Transverse colon (tissue), 4 donors: Measurements from ENCODE around the gene POLD2. TPM values are rescaled to one million over a fixed set of nuclear protein-coding genes. Genes with fewer than 3 reads are reported as not detected.
A peak's percentile ranks its signal among the peaks of the same experiment; 100 is the strongest.

Source experiments
- DNase-seq: peaks from one replicate; pipeline ENCODE4 v3.0.0-alpha.2; 2019
- H3K27ac ChIP-seq, 4 donors: fragments of 200-600 bp; sonication (generic); 2 replicates each; pipeline ENCODE4 v1.5.1; 2016 to 2018; ENCODE audit warnings: inconsistent platforms in 4 of 4
- H3K27me3 ChIP-seq: fragments of 200-600 bp; sonication (generic); 2 replicates; pipeline ENCODE4 v1.5.1; 2017; ENCODE audit warnings: inconsistent platforms
- H3K36me3 ChIP-seq, 4 donors: fragments of 200-600 bp; sonication (generic); 2 replicates each; pipeline ENCODE4 v1.5.1; 2017 to 2019; ENCODE audit warnings: inconsistent platforms in 4 of 4
- H3K4me1 ChIP-seq, 4 donors: fragments of 200-600 bp; sonication (generic); 2 replicates each; pipeline ENCODE4 v1.5.1; 2017 to 2020; ENCODE audit warnings: inconsistent platforms in 4 of 4
- H3K4me3 ChIP-seq, 4 donors: fragments of 200-600 bp; sonication (generic); 1 replicate in 1 of 4; 2 replicates in 3 of 4; pipeline versions ENCODE4 v1.5.1 to v1.6.1; 2017 to 2019; ENCODE audit warnings: inconsistent platforms in 4 of 4
- H3K9me3 ChIP-seq, 2 donors: fragments of 200-600 bp; sonication (generic); 2 replicates each; pipeline ENCODE4 v1.5.1; 2017 to 2019; ENCODE audit warnings: inconsistent platforms in 2 of 2
- EP300 ChIP-seq: sonication (generic); formaldehyde crosslinking; IDR thresholded peaks from one replicate; pipeline ENCODE4 v1.6.1; 2017; ENCODE audit warnings: antibody characterized with exemption, low read depth
- POLR2A ChIP-seq: fragments of 450-650 bp; IDR thresholded peaks from one replicate; pipeline ENCODE4 v1.6.1; 2016; ENCODE audit warnings: antibody characterized with exemption, mild to moderate bottlenecking, moderate library complexity
- POLR2AphosphoS5 ChIP-seq, 3 donors: sonication (generic); formaldehyde crosslinking; IDR thresholded peaks; one replicate each; pipeline ENCODE4 v1.6.1; 2016; ENCODE audit warnings: antibody characterized with exemption in 3 of 3
- WGBS, 2 donors: methylation state at CpG; one replicate each; pipeline ENCODE4 v1.1.5; 2018; ENCODE audit warnings: low coverage in 1 of 2; 5-methylcytosine and 5-hydroxymethylcytosine counted together
- in situ Hi-C, 4 donors: fragments of 200-750 bp; cut with MboI; loops; one replicate each; pipeline versions ENCODE4 v1.15.0 to v1.15.1; 2017; ENCODE audit warnings: low sequenced_read_pairs in 3 of 4, low pct_ligation_motif_present in 1 of 4, low pct_unique_long_range_greater_than_20kb in 1 of 4
- intact Hi-C: fragments of 100-400 bp; cut with DNase I; formaldehyde crosslinking; loops from one replicate; pipeline ENCODE4 v1.15.1; 2023; ENCODE audit warnings: low total_unique reads
- total RNA-seq, 4 donors: library from RNA; depleted of rRNA; stranded (reverse); fragments of >200 nt; gene quantifications; one replicate each; pipeline ENCODE4 v1.1.0, GENCODE V29; 2016
- TF ChIP-seq, protein P1 (sequence below), 5 experiments: fragments of 200-600 bp in 3 of 5; fragments of 450-650 bp in 2 of 5; sonication (generic) in 3 of 5; IDR thresholded peaks; 1 replicate in 2 of 5; 2 replicates in 3 of 5; pipeline ENCODE4 v1.5.1; 2016 to 2017; ENCODE audit warnings: antibody characterized with exemption in 5 of 5, inconsistent platforms in 3 of 5, mild to moderate bottlenecking in 2 of 5, moderate library complexity in 1 of 5

Gene POLD2
- total RNA-seq, 4 donors from 2014 or later, result 20.1 to 32.7 (median 22.7) TPM

DNA sequence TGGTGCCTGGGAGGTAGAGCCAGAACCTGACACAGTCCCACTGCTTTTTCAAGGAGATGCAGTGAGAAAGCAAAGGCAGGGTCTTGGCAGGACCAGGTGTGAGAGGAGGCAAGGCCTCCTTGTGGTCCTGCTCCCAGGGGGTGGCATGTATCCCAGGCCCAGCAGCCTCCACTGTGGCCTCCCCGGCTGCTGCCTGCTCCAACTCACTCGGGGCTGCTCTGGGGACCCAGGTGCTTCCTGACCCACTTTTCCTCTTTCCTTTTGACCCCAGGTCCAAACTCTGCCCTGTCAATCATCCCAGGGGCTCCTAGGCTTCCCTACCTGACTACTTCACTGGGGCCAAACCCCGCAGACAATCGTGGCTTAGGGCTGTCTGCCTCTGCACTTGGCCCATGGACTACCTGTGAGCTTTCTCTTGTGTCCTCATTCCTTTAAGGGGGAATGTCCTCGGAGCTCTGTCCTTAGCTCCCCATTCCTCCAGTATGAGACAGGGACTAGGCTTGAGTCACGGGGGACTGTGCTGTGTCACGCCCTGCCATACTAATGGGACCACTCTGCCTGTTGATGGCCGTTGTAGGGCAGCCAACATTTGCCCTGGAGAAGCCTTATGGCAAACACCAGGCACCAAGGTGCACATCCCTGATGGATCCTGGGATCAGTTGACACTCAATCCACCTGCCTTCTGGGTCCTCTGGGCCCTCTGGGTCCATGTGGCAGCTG is 20.3 kb downstream of the POLD2 start:
- Histone ChIP-seq H3K27ac (peak overlapping the region; percentile 27 to 92 (median 86)), H3K27me3 (peaks cover 26% of the 10 kb centered on the region), H3K36me3 (no peaks in the 10 kb centered on the region), H3K4me3 (no peak overlapping the region), H3K4me1 (peaks cover 0 to 12% (median 2%) of the 10 kb centered on the region in 4 donors), H3K9me3 (no peaks in the 10 kb centered on the region)
- 62 to 77% methylated on average over 2 to 6 of the region's 8 CpGs for WGBS, 2 donors
- TF ChIP-seq, protein P1, sequence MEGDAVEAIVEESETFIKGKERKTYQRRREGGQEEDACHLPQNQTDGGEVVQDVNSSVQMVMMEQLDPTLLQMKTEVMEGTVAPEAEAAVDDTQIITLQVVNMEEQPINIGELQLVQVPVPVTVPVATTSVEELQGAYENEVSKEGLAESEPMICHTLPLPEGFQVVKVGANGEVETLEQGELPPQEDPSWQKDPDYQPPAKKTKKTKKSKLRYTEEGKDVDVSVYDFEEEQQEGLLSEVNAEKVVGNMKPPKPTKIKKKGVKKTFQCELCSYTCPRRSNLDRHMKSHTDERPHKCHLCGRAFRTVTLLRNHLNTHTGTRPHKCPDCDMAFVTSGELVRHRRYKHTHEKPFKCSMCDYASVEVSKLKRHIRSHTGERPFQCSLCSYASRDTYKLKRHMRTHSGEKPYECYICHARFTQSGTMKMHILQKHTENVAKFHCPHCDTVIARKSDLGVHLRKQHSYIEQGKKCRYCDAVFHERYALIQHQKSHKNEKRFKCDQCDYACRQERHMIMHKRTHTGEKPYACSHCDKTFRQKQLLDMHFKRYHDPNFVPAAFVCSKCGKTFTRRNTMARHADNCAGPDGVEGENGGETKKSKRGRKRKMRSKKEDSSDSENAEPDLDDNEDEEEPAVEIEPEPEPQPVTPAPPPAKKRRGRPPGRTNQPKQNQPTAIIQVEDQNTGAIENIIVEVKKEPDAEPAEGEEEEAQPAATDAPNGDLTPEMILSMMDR (IDR thresholded peaks at IDR 0.05), result no peak
- TF ChIP-seq POLR2A (no peak), EP300 (no peak), POLR2AphosphoS5 (IDR thresholded peaks at IDR 0.05) (no peak)
- DNase-seq, result no peak
- in situ Hi-C loops, result no loop called here
- intact Hi-C loops, result no loop called here

DNA sequence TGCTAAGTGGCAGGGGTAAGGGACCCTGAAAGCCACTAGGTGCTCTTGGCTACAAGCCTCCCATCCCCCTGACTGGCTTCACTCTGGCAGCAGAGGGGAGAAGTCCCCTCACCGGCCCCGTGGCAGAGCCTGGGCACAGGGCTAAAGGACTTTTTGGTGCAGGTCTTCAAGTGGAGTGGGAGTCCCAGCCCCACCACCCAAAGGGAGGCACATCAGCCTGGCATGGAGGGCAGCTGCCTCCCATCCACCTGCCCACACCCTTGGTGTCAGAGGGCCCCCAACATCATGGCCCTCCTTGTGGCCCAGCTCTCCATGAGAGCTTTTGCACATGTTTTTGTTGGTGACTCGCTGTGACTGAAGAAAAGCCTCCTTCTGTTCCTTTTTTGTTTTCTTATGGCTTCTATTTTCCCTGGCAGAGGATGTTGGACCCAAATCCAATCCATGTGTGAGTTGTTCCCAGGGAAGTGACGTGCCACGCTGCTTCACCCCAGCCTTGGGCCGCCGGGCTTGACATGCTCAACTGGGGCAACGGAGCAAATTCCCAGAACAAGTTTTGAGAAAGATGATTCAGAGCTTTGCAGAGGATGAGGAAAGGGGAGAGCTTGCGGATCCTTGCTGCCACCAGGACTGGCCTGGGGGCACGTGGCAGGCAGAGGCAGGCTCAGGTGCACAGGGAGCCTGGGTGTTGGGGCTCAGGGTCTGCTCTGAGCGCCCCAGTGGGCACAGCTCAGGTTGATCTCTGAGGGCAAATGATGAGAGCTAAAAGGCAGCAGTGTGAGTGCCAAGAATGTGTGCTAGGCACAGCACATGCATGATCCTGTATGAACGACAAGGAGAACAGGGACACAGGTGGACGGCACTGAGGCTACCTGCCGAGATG is 21.1 kb downstream of the POLD2 start:
- no peaks in the 10 kb centered on the region for H3K9me3 ChIP-seq
- peaks cover 0 to 12% (median 2%) of the 10 kb centered on the region in 4 donors for H3K4me1 ChIP-seq
- peak overlapping the region; percentile 27 to 92 (median 58) for H3K27ac ChIP-seq
- peaks cover 26% of the 10 kb centered on the region for H3K27me3 ChIP-seq
- in situ Hi-C loops (no loop called here), intact Hi-C loops (no loop called here)
- DNase-seq, result no peak
- no peak overlapping the region for H3K4me3 ChIP-seq
- WGBS, 2 donors, result 80% methylated on average over 14 of the region's 14 CpGs; no CpG with 5 or more reads in 1 of the 2 donors
- H3K36me3 ChIP-seq, result no peaks in the 10 kb centered on the region
- TF ChIP-seq EP300 (no peak), POLR2AphosphoS5 (IDR thresholded peaks at IDR 0.05) (no peak), POLR2A (no peak)
- TF ChIP-seq, protein P1 (IDR thresholded peaks at IDR 0.05), result no peak

DNA sequence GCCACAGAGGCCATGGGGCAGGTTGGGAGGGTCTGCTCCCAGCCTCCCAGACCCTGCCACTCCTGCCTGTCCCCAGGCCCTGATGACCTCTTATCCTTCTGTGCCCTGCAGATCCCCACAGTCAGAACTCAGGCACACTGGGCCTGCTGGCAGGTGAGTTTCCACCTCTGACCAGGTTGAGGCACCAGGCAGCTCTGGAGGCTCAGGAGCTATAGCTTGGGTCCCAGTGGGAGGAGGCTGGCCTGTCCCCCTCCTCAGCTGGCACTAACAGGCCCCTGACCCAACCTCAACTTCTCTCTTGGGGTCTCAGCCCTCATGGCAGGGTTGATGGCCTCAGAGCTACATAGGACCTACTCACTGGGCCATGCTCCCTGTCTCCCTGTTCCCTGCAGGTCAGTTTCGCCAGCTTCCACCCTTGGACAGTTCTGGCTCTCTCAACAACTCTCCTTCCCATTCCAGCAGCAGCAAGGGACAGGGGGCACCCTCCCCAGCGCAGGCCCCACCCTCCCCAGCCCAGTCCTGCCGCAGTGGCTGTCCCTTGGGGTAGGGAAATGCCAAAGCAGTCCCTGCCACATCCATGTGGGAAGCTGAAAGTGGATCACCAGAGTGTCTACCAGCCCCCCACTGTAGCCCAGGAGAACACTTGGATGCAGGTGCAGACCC is 21.9 kb downstream of the POLD2 start:
- Histone ChIP-seq H3K4me1 (peaks cover 0 to 12% (median 2%) of the 10 kb centered on the region in 4 donors), H3K36me3 (no peaks in the 10 kb centered on the region), H3K27me3 (peaks cover 26% of the 10 kb centered on the region), H3K27ac (peak overlapping the region; percentile 58 to 92 (median 78)), H3K4me3 (no peak overlapping the region), H3K9me3 (no peaks in the 10 kb centered on the region)
- in situ Hi-C loops (no loop called here), intact Hi-C loops (no loop called here)
- TF ChIP-seq EP300 (no peak), POLR2A (no peak), POLR2AphosphoS5 (IDR thresholded peaks at IDR 0.05) (no peak)
- TF ChIP-seq, protein P1 (IDR thresholded peaks at IDR 0.05), result no peak
- no peak for DNase-seq
- 100% methylated on average over 3 of the region's 3 CpGs; no CpG with 5 or more reads in 1 of the 2 donors for WGBS, 2 donors
